LNCaP clone FGC (cell line): ENCODE results near the gene ETNK1.

Source experiments
- DNase-seq: peaks from one replicate; pipeline ENCODE4 v3.0.0-alpha.2; 2011; ENCODE audit warnings: low read depth
- H3K4me3 ChIP-seq: 2 replicates; pipeline ENCODE4 v1.5.1; 2011; ENCODE audit warnings: mild to moderate bottlenecking, low read depth, low read length, control low read depth
- CTCF ChIP-seq: IDR thresholded peaks from 2 replicates; pipeline ENCODE4 v1.5.1; 2012; ENCODE audit warnings: mild to moderate bottlenecking; ENCODE audit not compliant: control insufficient read depth, insufficient read depth; ENCODE audit errors: extremely low read depth

ETNK1 gene

GRCh38 chr12:22615963-22616501, 8.9 kb upstream of the ETNK1 start:
- no peak for DNase-seq
- TF ChIP-seq CTCF, result no peak

GRCh38 chr12:22617630-22618029, 7.3 kb upstream of the ETNK1 start:
- DNase-seq, result no peak
- H3K4me3 ChIP-seq, result no peak overlapping the region
- no peak for TF ChIP-seq CTCF

More at GRCh38 chr12:22615963-22616501, 8.9 kb upstream of the ETNK1 start:
- no peak overlapping the region for H3K4me3 ChIP-seq

- peak overlapping the region; percentile 99 for H3K4me3 ChIP-seq
- TF ChIP-seq CTCF, result no peak
- no peak for DNase-seq
These were observed 462 bp upstream of the ETNK1 start for GRCh38 chr12:22624548-22624869.

GRCh38 chr12:22625762-22626294, 857 bp downstream of the ETNK1 start:
- no peak for TF ChIP-seq CTCF
- DNase-seq, result no peak
- H3K4me3 ChIP-seq, result peak overlapping the region; percentile 99

- peak overlapping the region; percentile 99; the same call in 1 of the 2 replicates for H3K4me3 ChIP-seq
- TF ChIP-seq CTCF, result no peak
- no peak for DNase-seq
These were observed 1.4 kb downstream of the ETNK1 start for GRCh38 chr12:22626406-22626805.

GRCh38 chr12:22627371-22627770, 2.4 kb downstream of the ETNK1 start:
- no peak for TF ChIP-seq CTCF
- no peak for DNase-seq
- H3K4me3 ChIP-seq, result no peak overlapping the region

- TF ChIP-seq CTCF, result no peak
- H3K4me3 ChIP-seq, result no peak overlapping the region
- DNase-seq, result no peak
These were observed 3.3 kb downstream of the ETNK1 start for GRCh38 chr12:22628228-22628627.
